Right lobe of liver (tissue), 4 donors: ENCODE measurements around the gene ZNF136.

Experiments used
- CTCF ChIP-seq, 4 donors: fragments of 200-600 bp in 3 of 4; fragments of 450-650 bp in 1 of 4; IDR thresholded peaks; one replicate each; pipeline versions ENCODE4 v1.5.1 to v1.8.0; 2016 to 2022; ENCODE audit warnings: antibody characterized with exemption in 4 of 4, mild to moderate bottlenecking in 2 of 4
- POLR2A ChIP-seq: fragments of 450-650 bp; IDR thresholded peaks from one replicate; pipeline ENCODE4 v1.6.1; 2017; ENCODE audit warnings: antibody characterized with exemption, mild to moderate bottlenecking
- donor health status: DM: no; HTN: no; CAD: no.
- donor health status: DM: no; HTN: no; CAD: no.
- donor health status: DM: no; HTN: yes; CAD: no.

- no peak for TF ChIP-seq CTCF (IDR thresholded peaks at IDR 0.05)
- TF ChIP-seq POLR2A = no peak
Measured at GRCh38 chr19:12141405-12141736, 21.5 kb upstream of the ZNF136 start.
